ENCODE data around the gene TOB1.

TOB1 gene

DNA sequence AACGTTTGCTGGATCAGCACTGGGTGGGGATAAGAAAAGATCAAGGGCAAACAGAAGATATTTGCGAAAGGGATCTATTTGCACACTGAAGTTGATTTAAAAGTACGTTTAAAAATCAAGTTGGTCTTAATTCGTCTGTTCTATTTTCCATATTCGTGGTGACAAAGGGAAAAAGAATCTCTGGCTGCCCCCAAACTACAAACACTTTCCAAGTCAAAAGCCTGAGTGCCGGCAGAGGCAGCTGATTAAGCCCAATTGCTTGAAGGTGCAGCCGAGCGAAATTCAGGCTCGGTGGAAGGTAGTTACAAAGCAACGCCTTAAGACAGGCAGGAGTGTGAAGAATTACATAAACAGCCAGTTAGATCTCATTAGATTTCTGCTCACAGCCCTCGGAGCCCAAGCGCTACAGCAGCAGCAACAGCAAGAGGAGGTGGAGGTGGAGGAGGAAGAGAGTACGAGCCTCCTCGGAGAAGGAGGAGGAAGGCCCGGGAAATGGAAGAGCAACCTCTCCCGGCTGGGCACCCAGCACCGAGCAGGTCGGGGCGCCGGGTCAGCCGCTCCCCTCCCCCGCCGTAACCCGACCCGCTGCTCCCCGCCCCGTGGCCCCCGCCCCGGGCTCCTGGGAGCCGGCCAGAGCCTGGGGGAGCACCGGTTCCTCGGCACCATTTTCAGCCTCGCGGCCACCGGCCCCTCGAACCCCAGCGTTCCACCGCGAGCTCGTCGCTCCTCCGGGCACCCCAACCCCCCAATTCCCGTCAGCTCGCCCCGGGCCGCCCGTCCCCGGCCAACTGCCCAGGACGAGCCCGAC is 890 bp downstream of the TOB1 start (continued):
- no peak for TF ChIP-seq ZSCAN5A (tag by site-specific recombination; IDR thresholded peaks at IDR 0.05)

- TF ChIP-seq, protein P1, sequence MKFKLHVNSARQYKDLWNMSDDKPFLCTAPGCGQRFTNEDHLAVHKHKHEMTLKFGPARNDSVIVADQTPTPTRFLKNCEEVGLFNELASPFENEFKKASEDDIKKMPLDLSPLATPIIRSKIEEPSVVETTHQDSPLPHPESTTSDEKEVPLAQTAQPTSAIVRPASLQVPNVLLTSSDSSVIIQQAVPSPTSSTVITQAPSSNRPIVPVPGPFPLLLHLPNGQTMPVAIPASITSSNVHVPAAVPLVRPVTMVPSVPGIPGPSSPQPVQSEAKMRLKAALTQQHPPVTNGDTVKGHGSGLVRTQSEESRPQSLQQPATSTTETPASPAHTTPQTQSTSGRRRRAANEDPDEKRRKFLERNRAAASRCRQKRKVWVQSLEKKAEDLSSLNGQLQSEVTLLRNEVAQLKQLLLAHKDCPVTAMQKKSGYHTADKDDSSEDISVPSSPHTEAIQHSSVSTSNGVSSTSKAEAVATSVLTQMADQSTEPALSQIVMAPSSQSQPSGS (tag by site-specific recombination; IDR thresholded peaks at IDR 0.05; ENCODE audit: low read depth): no peak
- TF ChIP-seq ZSCAN16 (tag by site-specific recombination; IDR thresholded peaks at IDR 0.05) (no peak), TSHZ1 (tag by site-specific recombination; IDR thresholded peaks at IDR 0.05; ENCODE audit: borderline replicate concordance) (no peak), SALL2 (tag by site-specific recombination; IDR thresholded peaks at IDR 0.05; ENCODE audit: borderline replicate concordance) (no peak), SP3 (tag by site-specific recombination; IDR thresholded peaks at IDR 0.05) (no peak), PRDM1 (tag by site-specific recombination; IDR thresholded peaks at IDR 0.05) (no peak), ZFP69B (tag by site-specific recombination; IDR thresholded peaks at IDR 0.05) (no peak), ZNF354C (tag by site-specific recombination; IDR thresholded peaks at IDR 0.05; ENCODE audit: borderline replicate concordance, low read depth) (no peak), ZNF341 (tag by site-specific recombination; IDR thresholded peaks at IDR 0.05; ENCODE audit: low read depth) (no peak), ZSCAN5A (tag by site-specific recombination; IDR thresholded peaks at IDR 0.05) (no peak), ZNF121 (tag by site-specific recombination; IDR thresholded peaks at IDR 0.05) (no peak)
- TF ChIP-seq, protein P2, sequence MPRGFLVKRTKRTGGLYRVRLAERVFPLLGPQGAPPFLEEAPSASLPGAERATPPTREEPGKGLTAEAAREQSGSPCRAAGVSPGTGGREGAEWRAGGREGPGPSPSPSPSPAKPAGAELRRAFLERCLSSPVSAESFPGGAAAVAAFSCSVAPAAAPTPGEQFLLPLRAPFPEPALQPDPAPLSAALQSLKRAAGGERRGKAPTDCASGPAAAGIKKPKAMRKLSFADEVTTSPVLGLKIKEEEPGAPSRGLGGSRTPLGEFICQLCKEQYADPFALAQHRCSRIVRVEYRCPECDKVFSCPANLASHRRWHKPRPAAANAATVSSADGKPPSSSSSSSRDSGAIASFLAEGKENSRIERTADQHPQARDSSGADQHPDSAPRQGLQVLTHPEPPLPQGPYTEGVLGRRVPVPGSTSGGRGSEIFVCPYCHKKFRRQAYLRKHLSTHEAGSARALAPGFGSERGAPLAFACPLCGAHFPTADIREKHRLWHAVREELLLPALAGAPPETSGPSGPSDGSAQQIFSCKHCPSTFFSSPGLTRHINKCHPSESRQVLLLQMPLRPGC (tag by site-specific recombination; IDR thresholded peaks at IDR 0.05): no peak
- H3K4me1 ChIP-seq (ENCODE audit: control insufficient read depth, insufficient read depth, low read length): peaks cover 33% of the 10 kb centered on the region
- peak overlapping the region; percentile 99 for H3K27ac ChIP-seq (ENCODE audit: extremely low read depth, low read depth, low read length)
- CTCF ChIA-PET: interaction anchor here (0.6 to 8.4 kb wide), 9 partner anchors 9 to 592 kb away, joined by 3 to 89 read pairs (median 8); no protein-coding TSS in a partner anchor
- H3K4me3 ChIP-seq (ENCODE audit: low read depth, low read length): peak overlapping the region; percentile 86
- H3K9me3 ChIP-seq (ENCODE audit: control insufficient read depth, insufficient read depth, low read depth, low read length): no peaks in the 10 kb centered on the region
- peaks cover 20 to 23% of the 10 kb centered on the region in 2 experiments for H3K36me3 ChIP-seq (ENCODE audit: control insufficient read depth in 2 of 2, insufficient read depth in 1 of 2, low read length in 2 of 2)
- POLR2A ChIA-PET: interaction anchor here (1.4 to 4.0 kb wide), 12 partner anchors 9 to 90 kb away, joined by 4 to 106 read pairs (median 35); no protein-coding TSS in a partner anchor
Measured at GRCh38 chr17:50864747-50865059, 1.5 kb downstream of the TOB1 start.

All from HEK293 (cell line).